Mesodermal cell (in vitro differentiated cells): ENCODE measurements around the gene AGBL4.
A peak's percentile ranks its signal among the peaks of the same experiment; 100 is the strongest.

Source experiments
- H3K27ac ChIP-seq: 2 replicates; pipeline ENCODE4 v1.7.0; 2013; ENCODE audit warnings: mild to moderate bottlenecking, low read depth, low read length, moderate library complexity; ENCODE audit not compliant: severe bottlenecking
- H3K36me3 ChIP-seq: 2 replicates; pipeline ENCODE4 v1.7.1; 2013; ENCODE audit warnings: mild to moderate bottlenecking, low read length, moderate library complexity; ENCODE audit not compliant: control insufficient read depth, insufficient read depth
- H3K4me1 ChIP-seq: one replicate; pipeline ENCODE4 v1.7.1; 2013; ENCODE audit warnings: mild to moderate bottlenecking, low read length; ENCODE audit not compliant: insufficient read depth, control insufficient read depth, poor library complexity, severe bottlenecking
- H3K4me3 ChIP-seq: 2 replicates; pipeline ENCODE4 v1.7.0; 2013; ENCODE audit warnings: low read length, control low read depth, mild to moderate bottlenecking; ENCODE audit not compliant: insufficient read depth, poor library complexity, severe bottlenecking; ENCODE audit errors: extremely low read depth
- H3K9me3 ChIP-seq: 2 replicates; pipeline ENCODE4 v1.7.1; 2013; ENCODE audit warnings: mild to moderate bottlenecking, low read length, moderate library complexity; ENCODE audit not compliant: control insufficient read depth
- WGBS, 2 experiments: methylation state at CpG; one replicate each; pipeline ENCODE4 v1.1.5; 2013; ENCODE audit warnings: missing lambda C conversion rate in 2 of 2; ENCODE audit not compliant: insufficient coverage in 2 of 2; 5-methylcytosine and 5-hydroxymethylcytosine counted together

The AGBL4 gene

GRCh38 chr1:48495911-48496310 is 1527.8 kb downstream of the AGBL4 start:
- Histone ChIP-seq H3K36me3 (no peaks in the 10 kb centered on the region), H3K4me3 (no peak overlapping the region), H3K4me1 (peaks cover 15% of the 10 kb centered on the region), H3K27ac (no peak overlapping the region), H3K9me3 (no peaks in the 10 kb centered on the region)
- WGBS, 2 experiments, result 97 to 100% methylated on average over 2 of the region's 3 CpGs

DNA sequence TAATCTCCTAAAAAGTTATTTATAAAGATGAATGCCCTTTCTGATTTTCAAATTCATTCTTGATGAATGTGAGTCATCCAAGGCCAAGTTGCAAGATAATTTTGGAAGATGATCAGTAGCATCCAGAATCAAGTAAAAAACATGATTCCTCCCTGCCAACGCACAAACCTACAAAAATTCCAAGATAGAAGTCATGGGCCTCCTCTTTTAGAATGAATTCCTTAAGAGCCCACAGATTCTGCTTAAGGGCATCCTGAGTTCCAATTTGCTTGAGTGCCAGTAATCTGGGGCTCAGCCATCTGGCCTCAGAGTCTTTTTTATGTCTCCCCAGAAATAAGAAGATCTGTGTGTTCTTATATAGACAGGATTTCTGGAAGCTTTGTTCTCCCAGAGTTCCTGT is 1528.6 kb downstream of the AGBL4 start:
- no peaks in the 10 kb centered on the region for H3K9me3 ChIP-seq
- 88 to 100% methylated on average over 1 of the region's 1 CpG for WGBS, 2 experiments
- H3K36me3 ChIP-seq, result no peaks in the 10 kb centered on the region
- no peak overlapping the region for H3K27ac ChIP-seq
- H3K4me1 ChIP-seq, result peaks cover 15% of the 10 kb centered on the region
- no peak overlapping the region for H3K4me3 ChIP-seq

- Histone ChIP-seq H3K4me3 (no peak overlapping the region), H3K9me3 (no peaks in the 10 kb centered on the region), H3K4me1 (peaks cover 15% of the 10 kb centered on the region), H3K36me3 (no peaks in the 10 kb centered on the region), H3K27ac (peak overlapping the region; percentile 83)
- WGBS, 2 experiments, result 79 to 82% methylated on average over 4 of the region's 5 CpGs
Measured at GRCh38 chr1:48493970-48494769, 1529.6 kb downstream of the AGBL4 start.

DNA sequence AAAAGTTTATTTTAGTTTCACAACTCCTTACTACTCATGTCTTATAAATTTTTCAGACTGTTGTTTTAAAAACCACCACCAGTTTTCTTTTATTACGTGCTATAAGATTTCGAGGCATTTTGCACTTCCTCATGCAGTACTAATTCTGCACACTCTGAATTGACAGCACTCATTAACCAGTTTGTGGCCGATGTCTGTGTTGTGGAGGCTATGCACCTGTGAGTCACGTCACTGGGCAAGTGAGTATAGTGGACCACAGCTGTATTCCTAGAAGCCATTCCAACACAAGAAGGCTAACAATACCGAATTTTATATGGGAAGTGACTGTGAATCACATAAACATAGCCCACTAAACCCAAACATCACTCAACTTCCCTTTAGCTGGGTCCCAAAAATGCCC is 1530.7 kb downstream of the AGBL4 start:
- Histone ChIP-seq H3K36me3 (no peaks in the 10 kb centered on the region), H3K4me3 (no peak overlapping the region), H3K27ac (no peak overlapping the region), H3K4me1 (peaks cover 13% of the 10 kb centered on the region), H3K9me3 (no peaks in the 10 kb centered on the region)
- WGBS, 2 experiments, result 81 to 100% methylated on average over 1 to 4 of the region's 5 CpGs

DNA sequence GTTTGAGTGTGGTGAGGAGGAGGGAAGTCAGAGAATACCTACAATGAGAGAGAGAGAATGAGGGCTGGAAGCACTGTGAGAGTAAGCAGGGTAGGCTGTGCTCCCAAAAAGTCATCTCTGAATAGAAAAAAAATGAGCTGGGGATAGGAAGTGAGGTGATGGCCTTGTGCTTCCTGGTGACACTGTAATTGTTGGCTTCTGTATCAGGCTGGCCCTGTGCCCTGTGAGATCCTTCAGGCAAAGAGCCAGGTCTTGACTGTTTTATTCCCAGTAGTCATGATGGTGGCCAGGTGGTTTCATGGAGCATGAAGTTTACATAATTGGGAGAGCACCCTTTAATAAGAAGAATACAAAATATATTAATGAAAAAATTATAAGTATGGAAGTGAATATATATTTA is 1531.4 kb downstream of the AGBL4 start:
- peaks cover 13% of the 10 kb centered on the region for H3K4me1 ChIP-seq
- no peak overlapping the region for H3K4me3 ChIP-seq
- H3K36me3 ChIP-seq, result no peaks in the 10 kb centered on the region
- no peak overlapping the region for H3K27ac ChIP-seq
- H3K9me3 ChIP-seq, result no peaks in the 10 kb centered on the region

DNA sequence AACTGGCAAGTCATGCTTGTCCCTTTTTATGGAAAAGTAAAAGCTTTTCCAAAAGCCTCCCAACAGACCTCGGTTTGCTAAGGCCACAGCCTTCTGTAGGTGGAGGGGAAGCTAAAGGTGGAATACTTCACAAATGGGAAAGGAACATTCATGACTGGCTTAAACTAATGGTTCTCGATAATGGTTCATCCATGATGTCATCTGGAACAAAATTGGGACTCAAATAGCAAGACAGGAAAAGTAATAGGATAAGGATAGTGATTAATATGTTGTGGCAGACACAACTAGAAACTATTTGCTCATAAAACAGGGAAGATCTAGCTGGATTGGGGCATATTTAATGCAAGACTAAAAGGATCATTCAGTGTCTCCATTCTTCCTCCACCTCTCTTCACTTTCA is 1535.0 kb downstream of the AGBL4 start:
- Histone ChIP-seq H3K4me3 (no peak overlapping the region), H3K4me1 (peaks cover 3% of the 10 kb centered on the region), H3K27ac (no peak overlapping the region), H3K9me3 (no peaks in the 10 kb centered on the region), H3K36me3 (no peaks in the 10 kb centered on the region)
- 69 to 72% methylated on average over 2 of the region's 2 CpGs for WGBS, 2 experiments
